HepG2 (cell line): ENCODE data around the gene MYL3. TPM values are rescaled to one million over a fixed set of nuclear protein-coding genes. Genes with fewer than 3 reads are reported as not detected.

Source experiments
- ATAC-seq: fragments of 200-7000 bp; cut with Tn5 transposase; 3 replicates; pipeline ENCODE4 v1.9.1; 2020; ENCODE audit warnings: mild to moderate bottlenecking, moderate library complexity
- BruUV-seq: library from RNA; stranded (reverse); fragments of 400-500 nt; replicated peaks from 2 replicates; lab custom pipeline; 2021; lab: Mats Ljungman, UMichigan
- CTCF ChIA-PET: fragments of 300-600 bp; formaldehyde crosslinking; extraction: SDS; loops from one replicate; lab custom pipeline; 2021; ENCODE audit warnings: low total read pairs, inconsistent platforms, low intra/inter-chr PET ratio; lab: Yijun Ruan, JAX
- POLR2A ChIA-PET: fragments of 350-600 bp; sonication (Branson Sonifier 250); formaldehyde crosslinking; loops from one replicate; lab custom pipeline; 2020; ENCODE audit warnings: antibody characterized with exemption, inconsistent platforms; lab: Yijun Ruan, JAX
- DNase-seq: peaks from one replicate; pipeline ENCODE4 v3.0.0-alpha.2; 2015; ENCODE audit warnings: low spot score
- FAIRE-seq: peaks from 3 replicates; lab custom pipeline; 2011; peaks lifted over from hg19 to GRCh38; lab: Jason Lieb, UNC
- H2AFZ ChIP-seq: one replicate; pipeline ENCODE4 v1.6.1; 2011; ENCODE audit warnings: low read length, inconsistent platforms
- H3K27ac ChIP-seq: fragments of 300-600 bp; 3 replicates; pipeline ENCODE4 v1.8.0; 2011; ENCODE audit warnings: mixed run types, mild to moderate bottlenecking, mixed read lengths, low read length, inconsistent platforms; ENCODE audit not compliant: insufficient read depth; ENCODE audit errors: extremely low read length
- H3K27me3 ChIP-seq, 2 experiments: fragments of 200-600 bp in 1 of 2; 2 replicates in 1 of 2; 3 replicates in 1 of 2; pipeline versions ENCODE4 v1.6.0 to v1.8.0; 2011; ENCODE audit warnings: low read length in 2 of 2, mild to moderate bottlenecking in 2 of 2, moderate library complexity in 2 of 2, inconsistent platforms in 1 of 2; ENCODE audit not compliant: insufficient read depth in 2 of 2, control insufficient read depth in 1 of 2
- H3K36me3 ChIP-seq, 2 experiments: fragments of 200-600 bp in 1 of 2; replicated peaks in 1 of 2; 2 replicates in 1 of 2; 3 replicates in 1 of 2; pipeline versions ENCODE4 v1.5.1 to v1.8.0; 2011; ENCODE audit warnings: low read length in 2 of 2, inconsistent platforms in 1 of 2; ENCODE audit not compliant: insufficient read depth in 2 of 2, control insufficient read depth in 1 of 2
- H3K4me1 ChIP-seq: 2 replicates; pipeline ENCODE4 v1.5.1; 2012; ENCODE audit warnings: low read length, inconsistent platforms; ENCODE audit not compliant: insufficient read depth
- H3K4me2 ChIP-seq: 2 replicates; pipeline ENCODE4 v1.6.0; 2011; ENCODE audit warnings: low read depth, low read length, inconsistent platforms
- H3K4me3 ChIP-seq, 3 experiments: fragments of 200-600 bp in 1 of 3; sonication (generic), shearing (Covaris generic) in 1 of 3; replicated peaks in 1 of 3; 2 replicates each; pipeline ENCODE4 v1.5.1; 2011 to 2016; ENCODE audit warnings: low read length in 3 of 3, inconsistent platforms in 2 of 3, low read depth in 2 of 3, mild to moderate bottlenecking in 2 of 3, control low read depth in 1 of 3, mixed read lengths in 1 of 3; ENCODE audit not compliant: insufficient read depth in 1 of 3
- H3K79me2 ChIP-seq: one replicate; pipeline ENCODE4 v1.6.1; 2011; ENCODE audit warnings: low read length, inconsistent platforms; ENCODE audit not compliant: insufficient read depth
- H3K9ac ChIP-seq: 2 replicates; pipeline ENCODE4 v1.6.0; 2011; ENCODE audit warnings: mild to moderate bottlenecking, low read depth, low read length, inconsistent platforms; ENCODE audit not compliant: insufficient read depth
- H3K9me3 ChIP-seq: 2 replicates; pipeline ENCODE4 v1.5.1; 2012; ENCODE audit warnings: mild to moderate bottlenecking, low read length
- H4K20me1 ChIP-seq: 2 replicates; pipeline ENCODE4 v1.6.0; 2011; ENCODE audit warnings: inconsistent platforms, mild to moderate bottlenecking, low read length, moderate library complexity; ENCODE audit not compliant: insufficient read depth
- EED ChIP-seq: sonication (generic); formaldehyde crosslinking; IDR thresholded peaks from 2 replicates; pipeline ENCODE4 v1.5.0; 2020; ENCODE audit warnings: mild to moderate bottlenecking, missing genetic modification reagents
- EZH2 ChIP-seq: conservative IDR thresholded peaks from 2 replicates; pipeline ENCODE4 v1.6.1; 2012; ENCODE audit warnings: mild to moderate bottlenecking, low read depth, low read length, moderate library complexity
- HMG20B ChIP-seq: conservative IDR thresholded peaks from 2 replicates; pipeline ENCODE4 v1.6.1; 2016; ENCODE audit warnings: missing genetic modification reagents, missing compliant biosample characterization
- NR2C2 ChIP-seq: sonication (generic); formaldehyde crosslinking; IDR thresholded peaks from 2 replicates; pipeline ENCODE4 v1.4.0; 2020; ENCODE audit warnings: missing genetic modification reagents, mild to moderate bottlenecking, moderate library complexity, borderline replicate concordance
- PATZ1 ChIP-seq: sonication (generic); formaldehyde crosslinking; IDR thresholded peaks from 2 replicates; pipeline ENCODE4 v1.4.0; 2020; ENCODE audit warnings: missing genetic modification reagents
- POLR2AphosphoS5 ChIP-seq: IDR thresholded peaks from 2 replicates; pipeline ENCODE4 v1.6.1; 2012; ENCODE audit warnings: low read depth, low read length
- TEAD3 ChIP-seq: optimal IDR thresholded peaks from 2 replicates; pipeline ENCODE3; 2016; ENCODE audit warnings: borderline replicate concordance
- ZMAT3 ChIP-seq: sonication (generic); formaldehyde crosslinking; conservative IDR thresholded peaks from 2 replicates; pipeline ENCODE4 v1.7.0; 2021; ENCODE audit warnings: missing genetic modification reagents
- ZMAT5 ChIP-seq: sonication (generic); formaldehyde crosslinking; IDR thresholded peaks from 2 replicates; pipeline ENCODE4 v1.5.0; 2020; ENCODE audit warnings: mild to moderate bottlenecking, low read depth, missing genetic modification reagents, borderline replicate concordance
- ZNF180 ChIP-seq: sonication (generic); formaldehyde crosslinking; IDR thresholded peaks from 2 replicates; pipeline ENCODE4 v1.4.0; 2020; ENCODE audit warnings: low read depth, missing genetic modification reagents, borderline replicate concordance
- ZNF629 ChIP-seq: sonication (generic); formaldehyde crosslinking; conservative IDR thresholded peaks from 2 replicates; pipeline ENCODE4 v1.5.0; 2020; ENCODE audit warnings: missing genetic modification reagents
- WGBS: methylation state at CpG from one replicate; pipeline ENCODE4 v1.1.6; 2017; ENCODE audit warnings: low lambda C conversion rate; 5-methylcytosine and 5-hydroxymethylcytosine counted together
- in situ Hi-C: cut with HindIII; loops from 2 replicates; pipeline ENCODE4 v1.10.0; 2017; ENCODE audit warnings: low pct_unique_long_range_greater_than_20kb; ENCODE audit not compliant: extremely low pct_ligation_motif_present
- intact Hi-C: fragments of 100-400 bp; cut with micrococcal nuclease; formaldehyde crosslinking; loops from one replicate; pipeline ENCODE4 v1.10.0; 2022; ENCODE audit not compliant: unreplicated experiment
- polyA plus RNA-seq, 8 experiments: library from polyadenylated mRNA; depleted of rRNA in 3 of 8; stranded (reverse) in 7 of 8; unstranded in 1 of 8; fragments of >200 nt; fragmentation: Illumina TruSeq in 4 of 8; extraction: Trizol in 4 of 8; gene quantifications; 2 replicates each; pipeline versions ENCODE4 v1.2.1 to v1.2.3, GENCODE V29; 2011 to 2016; ENCODE audit warnings: low read depth in 4 of 8, missing spikeins in 1 of 8, mixed read lengths in 1 of 8; ENCODE audit not compliant: insufficient read depth in 1 of 8
- total RNA-seq, 5 experiments: library from RNA; depleted of rRNA; stranded (reverse); fragments of >200 nt; fragmentation: Illumina TruSeq; extraction: Trizol; gene quantifications; 2 replicates each; pipeline ENCODE4 v1.2.3, GENCODE V29; 2016; ENCODE audit warnings: low read depth in 1 of 5
- TF ChIP-seq, protein P1 (sequence below): sonication (generic); formaldehyde crosslinking; conservative IDR thresholded peaks from 2 replicates; pipeline ENCODE4 v1.5.0; 2020; ENCODE audit warnings: missing genetic modification reagents
- TF ChIP-seq, protein P2 (sequence below): sonication (generic); formaldehyde crosslinking; IDR thresholded peaks from 2 replicates; pipeline ENCODE4 v1.9.0; 2022; ENCODE audit warnings: low read depth, missing genetic modification reagents

The MYL3 gene
- total and polyA plus RNA-seq, 2 of the 13 experiments (the other 11 are each of a cell fraction or from before 2014, with no cell fraction given) = not detected

- TF ChIP-seq ZMAT5 (CRISPR knock-in tag) (no peak), EZH2 (peak; percentile 51; the same call in 1 of the 2 replicates), NR2C2 (CRISPR knock-in tag) (no peak), ZNF629 (CRISPR knock-in tag) (peak; percentile 71), EED (CRISPR knock-in tag) (no peak), ZNF180 (no peak), POLR2AphosphoS5 (no peak), HMG20B (CRISPR knock-in tag) (no peak)
- TF ChIP-seq, protein P1, sequence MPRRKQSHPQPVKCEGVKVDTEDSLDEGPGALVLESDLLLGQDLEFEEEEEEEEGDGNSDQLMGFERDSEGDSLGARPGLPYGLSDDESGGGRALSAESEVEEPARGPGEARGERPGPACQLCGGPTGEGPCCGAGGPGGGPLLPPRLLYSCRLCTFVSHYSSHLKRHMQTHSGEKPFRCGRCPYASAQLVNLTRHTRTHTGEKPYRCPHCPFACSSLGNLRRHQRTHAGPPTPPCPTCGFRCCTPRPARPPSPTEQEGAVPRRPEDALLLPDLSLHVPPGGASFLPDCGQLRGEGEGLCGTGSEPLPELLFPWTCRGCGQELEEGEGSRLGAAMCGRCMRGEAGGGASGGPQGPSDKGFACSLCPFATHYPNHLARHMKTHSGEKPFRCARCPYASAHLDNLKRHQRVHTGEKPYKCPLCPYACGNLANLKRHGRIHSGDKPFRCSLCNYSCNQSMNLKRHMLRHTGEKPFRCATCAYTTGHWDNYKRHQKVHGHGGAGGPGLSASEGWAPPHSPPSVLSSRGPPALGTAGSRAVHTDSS = no peak
These were observed 17.8 kb upstream of the MYL3 start (continued) for GRCh38 chr3:46880884-46881595.

GRCh38 chr3:46878781-46879436 lies 15.7 kb upstream of the MYL3 start:
- H4K20me1 ChIP-seq = peaks cover 5% of the 10 kb centered on the region; the same call in 1 of the 2 replicates
- FAIRE-seq (no peak), DNase-seq (peak; percentile 20), ATAC-seq (peak; percentile 36; the same call in 2 of the 3 replicates)
- no peaks in the 10 kb centered on the region for H3K36me3 ChIP-seq
- no peak overlapping the region for H3K4me2 ChIP-seq
- BruUV-seq = no TSS peak
- peaks cover 21 to 81% of the 10 kb centered on the region in 2 experiments for H3K27me3 ChIP-seq
- ChIA-PET POLR2A (interaction anchor here (1.5 kb wide), 1 partner anchor 98 kb away, joined by 7 read pairs; the partner anchor contains the start of gene CCDC12), CTCF (no interaction called here)
- H3K27ac ChIP-seq = no peak overlapping the region
- H3K9me3 ChIP-seq = no peaks in the 10 kb centered on the region
- H3K4me3 ChIP-seq = 0 out of 6 replicates have a peak overlapping the region, but pooled peaks of 1 of the 3 experiments have one; percentile 1
- no peaks in the 10 kb centered on the region for H3K79me2 ChIP-seq
- in situ Hi-C loops (no loop called here), intact Hi-C loops (no loop called here)
- H3K9ac ChIP-seq = no peak overlapping the region
- WGBS = 0% methylated on average over 1 of the region's 2 CpGs
- no peak overlapping the region for H2AFZ ChIP-seq
- H3K4me1 ChIP-seq = peaks cover 31% of the 10 kb centered on the region
- TF ChIP-seq ZMAT3 (CRISPR knock-in tag) (no peak), TEAD3 (peak; percentile 11), PATZ1 (peak; percentile 23; the same call in 1 of the 2 replicates)
- TF ChIP-seq, protein P2, sequence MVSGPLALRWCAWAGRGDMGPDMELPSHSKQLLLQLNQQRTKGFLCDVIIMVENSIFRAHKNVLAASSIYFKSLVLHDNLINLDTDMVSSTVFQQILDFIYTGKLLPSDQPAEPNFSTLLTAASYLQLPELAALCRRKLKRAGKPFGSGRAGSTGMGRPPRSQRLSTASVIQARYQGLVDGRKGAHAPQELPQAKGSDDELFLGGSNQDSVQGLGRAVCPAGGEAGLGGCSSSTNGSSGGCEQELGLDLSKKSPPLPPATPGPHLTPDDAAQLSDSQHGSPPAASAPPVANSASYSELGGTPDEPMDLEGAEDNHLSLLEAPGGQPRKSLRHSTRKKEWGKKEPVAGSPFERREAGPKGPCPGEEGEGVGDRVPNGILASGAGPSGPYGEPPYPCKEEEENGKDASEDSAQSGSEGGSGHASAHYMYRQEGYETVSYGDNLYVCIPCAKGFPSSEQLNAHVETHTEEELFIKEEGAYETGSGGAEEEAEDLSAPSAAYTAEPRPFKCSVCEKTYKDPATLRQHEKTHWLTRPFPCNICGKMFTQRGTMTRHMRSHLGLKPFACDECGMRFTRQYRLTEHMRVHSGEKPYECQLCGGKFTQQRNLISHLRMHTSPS (CRISPR knock-in tag) = no peak
